ENCODE data around the gene ATG12.
A peak's percentile ranks its signal among the peaks of the same experiment; 100 is the strongest.
"Not testable (repeated sequence)": the region's sequence is repeated elsewhere in the genome, so short reads cannot be mapped to it uniquely, and the experiment has no call there.

The ATG12 gene

GRCh38 chr5:115842952-115843351 is 1.6 kb upstream of the ATG12 start:
- no peak for DNase-seq (ENCODE audit: low read depth in 2 of 3, low spot score in 1 of 3)

GRCh38 chr5:115842089-115842935 is 947 bp upstream of the ATG12 start:
- peak in 1 of 3 donors; percentile 7 for DNase-seq (ENCODE audit: low read depth in 2 of 3, low spot score in 1 of 3)

GRCh38 chr5:115840873-115841272 is 492 bp downstream of the ATG12 start:
- no peak for DNase-seq (ENCODE audit: low read depth in 2 of 3, low spot score in 1 of 3)

DNA sequence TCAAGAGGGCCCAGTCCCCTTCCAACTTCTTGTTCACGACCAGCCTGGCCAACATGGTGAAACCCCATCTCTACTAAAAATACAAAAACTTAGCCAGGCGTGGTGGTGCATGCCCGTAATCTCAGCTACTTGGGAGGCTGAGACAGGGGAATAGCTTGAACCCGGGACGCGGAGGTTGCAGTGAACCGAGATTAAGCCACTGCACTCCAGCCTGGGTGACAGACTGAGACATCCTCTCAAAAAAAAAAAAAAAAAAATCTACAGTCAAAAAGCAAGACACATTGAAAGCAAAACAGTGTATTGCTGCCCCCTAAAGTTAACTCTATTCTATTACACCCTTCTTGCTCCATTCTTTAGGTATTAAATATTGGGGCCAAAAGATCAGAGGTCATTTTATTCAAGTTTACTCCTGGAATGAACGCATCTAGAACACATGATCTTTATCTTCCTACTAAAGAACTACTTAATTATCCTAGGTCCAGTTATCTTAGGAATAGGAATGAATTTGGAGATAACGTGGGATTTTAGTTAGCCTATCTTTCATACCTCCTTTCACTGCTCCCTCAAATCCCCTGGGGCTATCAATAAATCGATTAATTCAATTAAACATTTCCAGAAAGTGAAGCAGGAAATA is 2.4 kb downstream of the ATG12 start:
- DNase-seq (ENCODE audit: low read depth in 2 of 3, low spot score in 1 of 3): no peak

GRCh38 chr5:115835481-115835880 is 5.9 kb downstream of the ATG12 start:
- DNase-seq (ENCODE audit: low read depth in 2 of 3, low spot score in 1 of 3): no peak

- no peak for DNase-seq (ENCODE audit: low read depth in 2 of 3, low spot score in 1 of 3)
Observed at GRCh38 chr5:115831163-115831768, 10.1 kb downstream of the ATG12 start.

GRCh38 chr5:115829913-115830312 is 11.5 kb downstream of the ATG12 start:
- DNase-seq (ENCODE audit: low read depth in 2 of 3, low spot score in 1 of 3): no peak

DNA sequence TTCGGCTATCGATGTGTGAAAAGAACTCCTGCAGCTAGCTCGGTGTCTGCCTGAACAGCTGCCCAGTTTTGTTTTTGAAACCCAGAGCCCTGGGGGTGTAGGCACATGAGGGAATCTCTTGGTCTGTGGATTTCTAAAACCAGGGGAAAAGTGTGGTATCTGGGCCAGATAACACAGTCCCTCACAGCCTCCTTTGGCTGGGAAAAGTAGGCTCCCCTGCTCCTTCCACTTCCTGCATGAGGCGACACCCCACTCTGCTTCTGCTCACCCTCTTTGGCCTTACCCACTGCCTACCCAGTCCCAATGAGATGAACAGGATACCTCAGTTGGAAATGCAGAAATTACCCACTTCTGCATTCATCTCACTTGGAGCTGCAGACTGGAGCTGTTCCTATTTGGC is 15.4 kb downstream of the ATG12 start:
- DNase-seq (ENCODE audit: low read depth in 2 of 3, low spot score in 1 of 3): no peak

GRCh38 chr5:115824983-115825382 is 16.4 kb downstream of the ATG12 start:
- DNase-seq (ENCODE audit: low read depth in 2 of 3, low spot score in 1 of 3): not testable (repeated sequence)

DNA sequence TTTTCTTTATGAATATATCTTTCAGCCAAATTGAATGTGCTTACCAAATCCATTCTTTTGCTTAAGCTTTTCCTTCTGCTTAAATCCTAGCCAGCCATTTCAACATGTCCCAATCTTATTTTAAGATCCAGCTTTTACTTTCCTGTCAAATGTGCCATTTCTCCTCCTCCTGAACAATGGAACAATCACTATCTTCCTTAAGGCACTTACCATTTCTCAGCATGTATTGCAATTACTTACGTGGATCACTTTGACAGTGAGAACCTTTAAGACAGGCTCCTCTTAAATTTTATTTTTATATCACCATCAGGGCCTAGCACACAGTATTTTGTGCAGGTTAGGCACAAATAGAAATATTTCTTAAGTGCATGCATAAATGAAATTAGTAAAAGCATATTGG is 20.5 kb downstream of the ATG12 start:
- DNase-seq (ENCODE audit: low read depth in 2 of 3, low spot score in 1 of 3): no peak

DNA sequence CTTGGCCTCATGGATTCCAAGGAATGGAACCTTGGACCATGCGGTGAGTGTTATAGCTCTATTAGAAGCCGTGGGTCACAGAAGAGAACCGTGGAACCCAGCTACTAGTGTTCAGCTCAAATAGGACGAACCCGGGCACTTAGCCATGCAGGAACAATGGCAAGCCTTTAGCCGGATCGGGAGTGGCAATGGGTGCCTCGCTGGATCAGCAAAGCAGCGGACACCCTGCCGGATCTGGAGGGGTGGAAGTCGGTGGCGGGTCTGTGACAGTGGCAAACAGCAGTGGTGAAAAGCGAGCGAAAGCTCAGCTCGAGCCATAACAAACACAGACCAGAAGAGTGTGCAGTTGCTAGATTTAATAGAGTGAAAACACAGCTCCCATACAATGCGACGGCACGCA is 22.5 kb downstream of the ATG12 start:
- no peak for DNase-seq (ENCODE audit: low read depth in 2 of 3, low spot score in 1 of 3)

- no peak for DNase-seq (ENCODE audit: low read depth in 2 of 3, low spot score in 1 of 3)
Observed at GRCh38 chr5:115817386-115817785, 24.0 kb downstream of the ATG12 start.

- DNase-seq (ENCODE audit: low read depth in 2 of 3, low spot score in 1 of 3): no peak
Observed at GRCh38 chr5:115816226-115817081, 24.9 kb downstream of the ATG12 start, which contains the start of gene CDO1. Gene CDO1 (minus strand): TSS chr5:115816659. CDS start chr5:115816397, 262 bp downstream.

DNA sequence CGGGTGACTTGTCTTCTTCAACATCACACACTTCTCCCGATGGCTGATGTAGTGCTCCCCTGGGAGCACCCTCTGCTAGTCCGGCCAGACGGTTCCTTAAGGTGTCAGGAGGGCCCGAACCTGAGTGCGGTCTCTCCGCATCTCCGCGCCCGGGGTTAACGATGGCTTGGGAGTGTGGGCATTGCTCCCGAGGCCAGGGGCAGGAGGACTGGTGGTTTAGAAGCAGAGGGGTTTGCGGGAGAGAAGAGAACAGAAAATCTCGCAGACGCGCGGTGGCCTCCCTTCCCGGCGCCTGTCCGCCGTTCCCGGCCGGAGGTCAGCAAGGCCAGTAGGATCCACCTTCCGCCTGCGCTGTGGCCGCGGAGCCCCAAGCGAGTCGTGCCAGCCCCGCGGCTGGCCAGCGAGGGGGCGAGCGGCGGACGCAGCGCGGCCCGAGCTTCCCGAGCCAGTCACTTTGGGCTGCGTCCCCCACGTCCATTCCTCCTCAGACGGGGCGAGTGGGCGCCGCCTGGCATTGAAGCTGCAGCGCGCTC is 25.6 kb downstream of the ATG12 start:
- no peak for DNase-seq (ENCODE audit: low read depth in 2 of 3, low spot score in 1 of 3)

- no peak for DNase-seq (ENCODE audit: low read depth in 2 of 3, low spot score in 1 of 3)
Observed at GRCh38 chr5:115815006-115815692, 26.2 kb downstream of the ATG12 start.

GRCh38 chr5:115813719-115814118 is 27.6 kb downstream of the ATG12 start:
- no peak for DNase-seq (ENCODE audit: low read depth in 2 of 3, low spot score in 1 of 3)

- DNase-seq (ENCODE audit: low read depth in 2 of 3, low spot score in 1 of 3): no peak
Observed at GRCh38 chr5:115812372-115812771, 29.0 kb downstream of the ATG12 start.

GRCh38 chr5:115811406-115811805 is 30.0 kb downstream of the ATG12 start:
- no peak for DNase-seq (ENCODE audit: low read depth in 2 of 3, low spot score in 1 of 3)

DNA sequence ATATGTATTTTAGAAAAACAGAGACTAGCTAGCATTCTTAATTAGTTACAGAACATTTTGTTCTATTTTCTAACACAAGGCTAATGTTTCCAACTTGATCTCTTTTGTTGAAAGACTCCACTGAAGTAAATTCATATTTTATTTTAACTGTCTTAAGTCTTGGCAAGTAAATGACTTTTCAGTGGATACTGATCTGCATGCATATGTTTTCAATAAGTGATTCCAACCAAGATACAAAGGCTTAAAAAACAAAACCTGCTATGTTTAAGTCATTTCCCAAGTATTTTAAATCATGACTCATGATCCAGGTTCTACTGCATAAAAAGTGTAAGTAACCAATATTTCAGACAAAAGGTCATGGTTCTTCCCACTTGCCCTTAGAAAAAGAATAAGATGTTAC is 30.6 kb downstream of the ATG12 start:
- no peak for DNase-seq (ENCODE audit: low read depth in 2 of 3, low spot score in 1 of 3)

DNA sequence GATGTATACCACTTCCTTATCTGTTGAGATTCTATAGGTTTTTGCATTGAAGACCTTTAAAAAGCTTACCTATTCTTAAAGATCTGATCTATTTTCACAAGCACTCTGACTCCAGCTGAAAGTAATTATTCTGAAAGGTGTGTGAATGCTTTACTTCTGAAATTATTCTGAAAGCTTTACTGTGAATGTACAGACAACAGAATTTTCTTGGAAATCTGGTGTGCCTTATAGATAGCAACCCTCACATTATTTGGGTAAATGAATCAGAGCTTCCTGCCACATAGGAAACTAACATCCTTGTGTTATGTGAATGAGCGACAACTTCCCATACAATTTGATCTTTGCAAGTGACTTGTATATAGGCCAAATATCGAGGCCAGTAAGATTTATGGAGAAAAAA is 31.4 kb downstream of the ATG12 start:
- DNase-seq (ENCODE audit: low read depth in 2 of 3, low spot score in 1 of 3): no peak

All from stimulated activated CD4-positive, alpha-beta T cell treated with anti-CD3 and anti-CD28 coated beads, Interleukin-12 subunit alpha, Interleukin-12 subunit beta, amount 100 ng/mL, for 48 hours (primary cell).